ENCODE results near the gene BOLA2B.

DNA sequence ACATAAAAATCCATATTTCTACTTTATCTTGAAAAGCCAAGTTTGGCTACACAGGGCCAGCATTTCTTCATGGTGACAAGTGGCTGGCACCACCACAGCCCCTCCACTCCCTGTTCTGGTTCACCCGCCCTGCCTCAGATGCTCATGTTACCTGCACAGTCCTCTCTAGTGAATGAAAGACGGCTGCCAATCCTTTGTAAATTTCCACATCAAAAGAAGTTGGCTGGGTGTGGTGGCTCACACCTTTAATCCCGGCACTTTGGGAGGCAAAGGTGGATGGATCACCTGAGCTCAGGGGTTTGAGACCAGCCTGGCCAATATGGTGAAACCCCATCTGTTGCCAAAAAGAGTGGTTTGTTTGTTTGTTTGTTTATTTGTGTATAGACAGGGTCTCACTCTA lies 29.9 kb downstream of the BOLA2B start:
- TF ChIP-seq, protein P1, sequence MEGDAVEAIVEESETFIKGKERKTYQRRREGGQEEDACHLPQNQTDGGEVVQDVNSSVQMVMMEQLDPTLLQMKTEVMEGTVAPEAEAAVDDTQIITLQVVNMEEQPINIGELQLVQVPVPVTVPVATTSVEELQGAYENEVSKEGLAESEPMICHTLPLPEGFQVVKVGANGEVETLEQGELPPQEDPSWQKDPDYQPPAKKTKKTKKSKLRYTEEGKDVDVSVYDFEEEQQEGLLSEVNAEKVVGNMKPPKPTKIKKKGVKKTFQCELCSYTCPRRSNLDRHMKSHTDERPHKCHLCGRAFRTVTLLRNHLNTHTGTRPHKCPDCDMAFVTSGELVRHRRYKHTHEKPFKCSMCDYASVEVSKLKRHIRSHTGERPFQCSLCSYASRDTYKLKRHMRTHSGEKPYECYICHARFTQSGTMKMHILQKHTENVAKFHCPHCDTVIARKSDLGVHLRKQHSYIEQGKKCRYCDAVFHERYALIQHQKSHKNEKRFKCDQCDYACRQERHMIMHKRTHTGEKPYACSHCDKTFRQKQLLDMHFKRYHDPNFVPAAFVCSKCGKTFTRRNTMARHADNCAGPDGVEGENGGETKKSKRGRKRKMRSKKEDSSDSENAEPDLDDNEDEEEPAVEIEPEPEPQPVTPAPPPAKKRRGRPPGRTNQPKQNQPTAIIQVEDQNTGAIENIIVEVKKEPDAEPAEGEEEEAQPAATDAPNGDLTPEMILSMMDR (IDR thresholded peaks at IDR 0.05; ENCODE audit: low read depth, low read length, poor library complexity, severe bottlenecking) = no peak
- no peak for TF ChIP-seq EZH2phosphoT487 (IDR thresholded peaks at IDR 0.05; ENCODE audit: borderline replicate concordance, low read length)

Data from DOHH2 (cell line).